Right atrium auricular region (tissue), 2 donors: ENCODE results near the gene FARP1. TPM values are rescaled to one million over a fixed set of nuclear protein-coding genes. Genes with fewer than 3 reads are reported as not detected.
A peak's percentile ranks its signal among the peaks of the same experiment; 100 is the strongest.

ENCODE experiments used
- DNase-seq: peaks from one replicate; pipeline ENCODE4 v3.0.0-alpha.2; 2019; ENCODE audit warnings: low spot score
- H3K27ac ChIP-seq, 2 donors: fragments of 200-600 bp; sonication (generic); 1 replicate in 1 of 2; 2 replicates in 1 of 2; pipeline ENCODE4 v1.5.1; 2016 to 2019
- H3K27me3 ChIP-seq, 2 donors: fragments of 200-600 bp; sonication (generic); one replicate each; pipeline versions ENCODE4 v1.5.1 to v1.6.0; 2017 to 2019
- H3K36me3 ChIP-seq: fragments of 200-600 bp; sonication (generic); one replicate; pipeline ENCODE4 v1.5.1; 2016
- H3K4me1 ChIP-seq, 2 donors: fragments of 200-600 bp; sonication (generic); one replicate each; pipeline versions ENCODE4 v1.5.1 to v1.6.0; 2017 to 2019
- H3K4me3 ChIP-seq, 2 donors: fragments of 200-600 bp; sonication (generic); 1 replicate in 1 of 2; 2 replicates in 1 of 2; pipeline ENCODE4 v1.5.1; 2017 to 2019; ENCODE audit warnings: mild to moderate bottlenecking in 1 of 2, moderate library complexity in 1 of 2
- H3K9me3 ChIP-seq, 2 donors: fragments of 200-600 bp; sonication (generic); one replicate each; pipeline ENCODE4 v1.5.1; 2019
- total RNA-seq, 2 donors: library from RNA; depleted of rRNA; stranded (reverse); fragments of >200 nt; gene quantifications; one replicate each; pipeline ENCODE4 v1.1.0, GENCODE V29; 2016
- TF ChIP-seq, protein P1 (sequence below), 2 donors: fragments of 200-600 bp; sonication (generic); IDR thresholded peaks; one replicate each; pipeline ENCODE4 v1.5.1; 2019; ENCODE audit warnings: antibody characterized with exemption in 2 of 2

The FARP1 gene
- total RNA-seq, 2 donors from 2014 or later, result 15.5 to 25.7 TPM

DNA sequence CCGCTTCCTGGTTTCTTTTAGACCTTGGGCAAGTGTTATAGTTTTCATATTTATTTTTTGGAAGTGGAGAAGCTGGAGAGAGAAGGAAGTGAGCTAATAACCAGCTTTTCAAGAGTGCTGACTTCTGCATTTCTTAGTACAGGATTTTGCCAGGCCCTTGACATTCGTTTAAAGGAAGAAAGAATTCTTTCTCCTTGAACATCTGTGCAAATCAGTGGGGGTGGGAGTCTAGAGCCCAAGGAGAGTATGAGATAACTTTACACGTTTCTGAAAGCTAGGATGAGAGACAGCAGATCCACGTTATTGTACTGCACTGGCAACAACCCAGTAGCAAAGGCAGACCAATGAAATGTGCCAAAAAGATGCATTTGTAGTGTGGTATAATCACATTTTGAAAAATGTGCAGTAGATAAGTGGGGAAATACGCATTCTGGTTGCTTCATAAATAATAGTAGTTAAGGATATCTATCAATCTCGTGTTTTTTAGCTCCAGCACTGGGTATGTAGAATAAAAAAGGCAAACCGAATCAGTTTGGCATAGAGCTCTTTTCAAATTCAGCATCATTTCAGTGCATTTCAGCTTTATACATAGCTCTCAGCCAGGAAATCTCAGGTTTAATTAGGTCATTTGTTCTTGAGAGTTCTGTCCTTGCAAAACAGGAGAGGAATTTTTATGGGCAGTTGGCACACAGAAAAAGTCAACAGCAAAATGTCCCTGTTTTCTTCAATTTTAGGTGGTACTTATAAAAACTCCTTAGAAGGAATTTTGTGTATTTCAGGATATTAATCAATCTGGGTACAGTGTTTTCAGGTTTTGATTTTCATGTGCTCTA lies 29.9 kb downstream of the FARP1 start:
- peaks cover 0 to 40% of the 10 kb centered on the region in 2 donors for H3K4me1 ChIP-seq
- H3K9me3 ChIP-seq, result no peaks in the 10 kb centered on the region
- H3K27ac ChIP-seq, result peak overlapping the region; percentile 54 to 68
- no peaks in the 10 kb centered on the region for H3K27me3 ChIP-seq
- peaks cover 4% of the 10 kb centered on the region for H3K36me3 ChIP-seq
- TF ChIP-seq, protein P1, sequence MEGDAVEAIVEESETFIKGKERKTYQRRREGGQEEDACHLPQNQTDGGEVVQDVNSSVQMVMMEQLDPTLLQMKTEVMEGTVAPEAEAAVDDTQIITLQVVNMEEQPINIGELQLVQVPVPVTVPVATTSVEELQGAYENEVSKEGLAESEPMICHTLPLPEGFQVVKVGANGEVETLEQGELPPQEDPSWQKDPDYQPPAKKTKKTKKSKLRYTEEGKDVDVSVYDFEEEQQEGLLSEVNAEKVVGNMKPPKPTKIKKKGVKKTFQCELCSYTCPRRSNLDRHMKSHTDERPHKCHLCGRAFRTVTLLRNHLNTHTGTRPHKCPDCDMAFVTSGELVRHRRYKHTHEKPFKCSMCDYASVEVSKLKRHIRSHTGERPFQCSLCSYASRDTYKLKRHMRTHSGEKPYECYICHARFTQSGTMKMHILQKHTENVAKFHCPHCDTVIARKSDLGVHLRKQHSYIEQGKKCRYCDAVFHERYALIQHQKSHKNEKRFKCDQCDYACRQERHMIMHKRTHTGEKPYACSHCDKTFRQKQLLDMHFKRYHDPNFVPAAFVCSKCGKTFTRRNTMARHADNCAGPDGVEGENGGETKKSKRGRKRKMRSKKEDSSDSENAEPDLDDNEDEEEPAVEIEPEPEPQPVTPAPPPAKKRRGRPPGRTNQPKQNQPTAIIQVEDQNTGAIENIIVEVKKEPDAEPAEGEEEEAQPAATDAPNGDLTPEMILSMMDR (IDR thresholded peaks at IDR 0.05), result no peak
- no peak overlapping the region for H3K4me3 ChIP-seq
- no peak for DNase-seq

DNA sequence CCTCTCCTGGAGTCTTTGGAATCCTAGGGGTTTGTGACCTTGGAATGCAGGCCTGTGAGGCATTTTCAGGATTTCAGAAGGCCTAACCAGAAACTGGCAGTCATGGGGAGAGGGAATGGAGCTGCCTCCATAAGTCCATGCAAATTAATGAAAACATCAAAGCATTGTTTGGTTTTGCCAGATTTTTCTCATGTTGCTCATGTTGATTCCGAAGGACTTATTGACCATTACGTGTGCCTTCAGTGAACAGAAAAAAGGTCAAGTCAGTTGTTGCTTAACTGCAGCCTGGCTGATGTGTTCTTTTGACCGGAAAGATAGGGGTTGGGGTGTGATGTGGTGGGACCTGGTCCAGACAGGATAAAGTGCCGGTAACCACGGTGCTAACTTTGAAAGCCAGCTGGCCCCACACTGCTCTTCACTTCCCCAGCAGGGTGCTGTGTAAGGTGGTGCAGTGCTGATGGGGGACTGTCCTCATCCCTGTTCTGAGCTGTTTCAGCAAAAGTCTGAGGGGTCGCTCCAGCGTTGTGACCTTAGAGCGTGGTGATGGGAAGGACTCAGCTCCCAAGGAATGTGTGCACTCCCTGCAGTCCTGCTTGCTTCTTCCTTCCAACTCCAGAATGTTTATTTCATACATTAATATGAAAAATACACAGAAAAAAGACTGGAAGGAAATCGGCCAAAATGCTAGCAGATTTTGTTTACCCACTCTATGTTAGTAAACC lies 30.7 kb downstream of the FARP1 start:
- Histone ChIP-seq H3K27me3 (no peaks in the 10 kb centered on the region), H3K27ac (peak overlapping the region; percentile 54 to 68), H3K36me3 (peaks cover 4% of the 10 kb centered on the region), H3K9me3 (no peaks in the 10 kb centered on the region), H3K4me3 (no peak overlapping the region), H3K4me1 (peaks cover 0 to 40% of the 10 kb centered on the region in 2 donors)
- TF ChIP-seq, protein P1 (IDR thresholded peaks at IDR 0.05), result no peak
- DNase-seq, result peak; percentile 65

DNA sequence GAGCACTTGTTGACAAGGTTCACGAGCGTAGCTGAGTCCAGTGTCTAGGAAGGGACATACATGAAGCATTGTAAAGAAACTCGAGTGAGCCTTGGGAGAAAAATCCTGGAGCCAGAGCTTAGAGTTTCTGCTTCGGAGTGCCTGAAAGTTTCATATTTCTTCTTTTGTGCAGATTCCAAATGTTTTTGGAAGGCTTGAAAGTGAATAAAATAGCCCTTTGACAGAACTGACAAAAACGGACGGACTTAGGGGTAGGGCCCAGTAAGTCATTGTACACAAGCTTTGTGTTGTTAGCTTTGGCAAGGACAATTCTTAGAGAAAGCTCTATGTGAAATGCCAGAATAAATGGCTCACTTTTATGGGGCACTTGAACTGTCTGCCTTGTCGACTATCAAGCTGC lies 31.4 kb downstream of the FARP1 start:
- DNase-seq, result no peak
- Histone ChIP-seq H3K36me3 (peaks cover 4% of the 10 kb centered on the region), H3K27ac (peak overlapping the region; percentile 54 to 68), H3K4me3 (no peak overlapping the region), H3K9me3 (no peaks in the 10 kb centered on the region), H3K4me1 (peaks cover 0 to 40% of the 10 kb centered on the region in 2 donors), H3K27me3 (no peaks in the 10 kb centered on the region)
- TF ChIP-seq, protein P1 (IDR thresholded peaks at IDR 0.05), result no peak

DNA sequence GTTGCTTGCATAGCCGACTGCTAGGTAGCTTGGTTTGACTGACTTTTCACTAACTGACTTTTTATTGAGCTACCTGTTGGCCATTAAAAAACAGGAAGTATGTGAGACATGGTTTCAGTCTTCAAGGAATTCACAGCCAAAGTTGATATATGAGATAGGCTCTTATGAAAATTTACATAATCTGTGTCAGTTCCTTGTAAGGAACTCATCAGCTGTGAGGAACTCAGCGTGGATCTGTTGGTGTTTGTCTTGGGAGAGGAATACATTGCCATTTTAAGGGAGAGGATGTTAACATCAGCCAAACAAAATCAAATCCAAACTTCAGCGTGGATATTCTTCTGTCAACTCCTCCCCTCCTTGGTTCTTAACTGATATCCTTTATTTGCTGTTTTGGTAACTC lies 32.1 kb downstream of the FARP1 start:
- no peak for DNase-seq
- Histone ChIP-seq H3K27ac (peak overlapping the region in 1 of 2 donors; percentile 68), H3K27me3 (no peaks in the 10 kb centered on the region), H3K36me3 (peaks cover 4% of the 10 kb centered on the region), H3K9me3 (no peaks in the 10 kb centered on the region), H3K4me1 (peaks cover 0 to 40% of the 10 kb centered on the region in 2 donors), H3K4me3 (no peak overlapping the region)
- TF ChIP-seq, protein P1 (IDR thresholded peaks at IDR 0.05), result no peak

DNA sequence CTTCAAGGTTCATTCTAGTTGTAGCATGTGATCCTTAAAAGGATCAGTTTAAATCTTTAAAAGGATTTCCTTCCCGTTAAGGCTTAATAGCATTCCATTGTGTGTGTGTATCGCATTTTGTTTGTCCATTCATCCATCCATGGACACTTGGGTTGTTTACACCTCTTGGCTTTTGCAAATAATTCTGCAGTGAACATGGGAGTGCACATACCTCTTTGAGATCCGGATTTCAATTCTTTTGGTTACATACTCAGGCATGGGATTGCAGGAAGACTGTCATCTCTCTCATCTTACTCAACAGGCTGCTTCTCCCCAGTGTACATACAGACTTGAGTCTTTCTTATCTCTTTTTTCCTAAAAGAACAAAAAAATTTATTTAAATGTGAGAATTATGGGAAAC lies 32.9 kb downstream of the FARP1 start:
- TF ChIP-seq, protein P1 (IDR thresholded peaks at IDR 0.05), result no peak
- Histone ChIP-seq H3K9me3 (no peaks in the 10 kb centered on the region), H3K27me3 (no peaks in the 10 kb centered on the region), H3K27ac (no peak overlapping the region), H3K4me1 (peaks cover 0 to 40% of the 10 kb centered on the region in 2 donors), H3K36me3 (peaks cover 4% of the 10 kb centered on the region), H3K4me3 (no peak overlapping the region)
- DNase-seq, result no peak
